Ovary (tissue), 9 donors: ENCODE data around the gene CDHR2. TPM values are rescaled to one million over a fixed set of nuclear protein-coding genes. Genes with fewer than 3 reads are reported as not detected.

Experiments
- DNase-seq, 5 donors: peaks; one replicate each; pipeline ENCODE4 v3.0.0-alpha.2; 2019 to 2020
- H3K27ac ChIP-seq, 2 donors: fragments of 200-600 bp; one replicate each; pipeline versions ENCODE4 v1.5.1 to v1.8.0; 2019 to 2022
- H3K27me3 ChIP-seq: fragments of 200-600 bp; one replicate; pipeline ENCODE4 v1.8.0; 2022
- H3K36me3 ChIP-seq: fragments of 200-600 bp; sonication (generic); one replicate; pipeline ENCODE4 v1.5.1; 2019
- H3K4me1 ChIP-seq: one replicate; pipeline ENCODE4 v1.8.1; 2013; ENCODE audit warnings: mild to moderate bottlenecking, moderate library complexity; ENCODE audit not compliant: insufficient read depth
- H3K4me3 ChIP-seq: fragments of 200-600 bp; sonication (generic); one replicate; pipeline ENCODE4 v1.5.1; 2017
- H3K9me3 ChIP-seq, 2 donors: fragments of 200-600 bp in 1 of 2; sonication (generic) in 1 of 2; one replicate each; pipeline versions ENCODE4 v1.5.1 to v1.8.1; 2013 to 2019; ENCODE audit warnings: mild to moderate bottlenecking in 1 of 2, moderate library complexity in 1 of 2
- EP300 ChIP-seq: sonication (generic); formaldehyde crosslinking; IDR thresholded peaks from one replicate; pipeline ENCODE4 v1.6.1; 2017; ENCODE audit warnings: antibody characterized with exemption
- POLR2A ChIP-seq: fragments of 450-650 bp; IDR thresholded peaks from one replicate; pipeline ENCODE4 v1.6.1; 2017; ENCODE audit warnings: antibody characterized with exemption, mild to moderate bottlenecking, moderate library complexity
- WGBS, 3 donors: extraction: QIAGEN DNeasy Blood & Tissue Kit in 1 of 3; methylation state at CpG; one replicate each; pipeline versions ENCODE4 v1.1.5 to v1.1.7; 2013 to 2017; 5-methylcytosine and 5-hydroxymethylcytosine counted together
- intact Hi-C, 4 donors: fragments of 100-400 bp; cut with DNase I; formaldehyde crosslinking; loops; one replicate each; pipeline versions ENCODE4 v1.11.0 to v1.15.1; 2022 to 2023
- polyA plus RNA-seq, 2 donors: library from polyadenylated mRNA; stranded (reverse); fragments of 200-250 nt in 1 of 2; fragments of 350-450 nt in 1 of 2; fragmentation: Illumina TruSeq in 1 of 2; extraction: RNeasy Lipid Tissue Mini Kit (QIAGEN cat#74804) in 1 of 2; gene quantifications; one replicate each; pipeline ENCODE4 v1.2.3, GENCODE V29; 2013 to 2014
- total RNA-seq, 7 donors: library from RNA; depleted of rRNA in 2 of 7; stranded (reverse); fragments of >200 nt in 2 of 7; fragmentation: NEBNext Ultra II Directional in 3 of 7; extraction: Animal tissue kit (Norgen Biotek cat#: 25700) in 3 of 7; gene quantifications; one replicate each; pipeline versions ENCODE4 v1.1.0 to v1.2.4, GENCODE V29; 2016 to 2023
- TF ChIP-seq, protein P1 (sequence below), 3 donors: fragments of 450-650 bp in 2 of 3; fragments of 200-600 bp in 1 of 3; IDR thresholded peaks; one replicate each; pipeline versions ENCODE4 v1.5.1 to v1.8.0; 2016 to 2022; ENCODE audit warnings: antibody characterized with exemption in 3 of 3, mild to moderate bottlenecking in 1 of 3
- donor health status: DM: no; HTN: no; CAD: no; lungs with moderate emphysema.
- donor health status: DM: no; HTN: no; CAD: no.
- donor health status: Bipolar disorder and iron deficiency.
- donor health status: DM: yes; HTN: yes; CAD: no.
- donor health status: DM: no; HTN: no; CAD: no.
- donor health status: DM: yes; HTN: yes; CAD: no.

Gene CDHR2
- total and polyA plus RNA-seq, 9 donors: 0.10 to 2.0 (median 0.20) TPM; not detected in 6

DNA sequence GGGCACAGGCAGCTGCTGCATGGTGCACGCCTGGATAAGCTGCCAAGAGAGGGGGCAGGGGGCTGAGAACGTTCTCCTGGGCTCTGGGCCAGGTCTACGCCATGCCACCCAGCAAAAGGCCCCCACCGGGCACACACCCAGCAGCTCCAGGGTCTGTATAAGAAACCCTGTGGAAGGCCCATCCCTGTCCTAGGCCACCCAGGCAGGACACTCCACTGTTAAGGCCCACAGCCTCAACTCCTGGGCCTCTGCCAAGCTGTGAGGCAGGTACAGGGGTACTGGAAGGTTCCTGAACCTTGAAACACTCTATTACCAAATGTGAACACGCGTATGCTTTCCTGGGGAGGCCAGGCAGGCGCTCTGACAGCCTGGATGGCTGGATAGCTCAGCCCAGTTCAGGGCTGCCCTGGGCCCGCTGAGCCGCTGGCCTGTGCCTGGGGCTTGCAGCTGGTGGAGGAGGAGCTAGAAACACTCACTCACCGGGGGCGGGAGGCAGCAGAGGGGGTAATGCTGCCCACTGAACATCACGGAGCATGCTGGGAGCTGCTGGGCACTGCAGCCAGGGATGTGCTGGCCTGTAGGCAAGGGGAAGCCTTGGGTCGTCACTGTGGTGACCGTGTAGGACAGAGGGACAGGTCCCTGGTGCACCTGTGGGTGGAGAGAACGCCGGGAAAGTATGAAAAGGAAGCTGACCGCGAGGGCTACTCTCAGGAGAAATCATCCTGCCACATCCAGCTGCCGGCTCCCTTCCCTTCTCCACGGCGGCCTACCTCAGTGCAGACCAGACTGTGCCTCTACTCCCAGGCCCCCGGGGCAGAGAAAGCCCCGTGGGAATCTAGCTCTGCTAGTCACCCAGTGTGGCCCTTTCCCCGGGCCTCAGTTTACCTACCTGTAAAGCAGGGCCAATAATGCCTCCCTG, 17.9 kb upstream of the CDHR2 start:
- intact Hi-C loops: no loop called here
- no peak overlapping the region for H3K27ac ChIP-seq
- no peaks in the 10 kb centered on the region for H3K27me3 ChIP-seq
- peak in 3 of 5 donors; percentile 44 to 58 (median 52) for DNase-seq
- no peaks in the 10 kb centered on the region for H3K9me3 ChIP-seq
- H3K4me1 ChIP-seq: peaks cover 16% of the 10 kb centered on the region
- WGBS, 3 donors: 39 to 56% (median 52%) methylated on average over 24 of the region's 24 CpGs
- H3K4me3 ChIP-seq: no peak overlapping the region
- no peaks in the 10 kb centered on the region for H3K36me3 ChIP-seq
- TF ChIP-seq POLR2A: no peak
- no peak for TF ChIP-seq EP300

DNA sequence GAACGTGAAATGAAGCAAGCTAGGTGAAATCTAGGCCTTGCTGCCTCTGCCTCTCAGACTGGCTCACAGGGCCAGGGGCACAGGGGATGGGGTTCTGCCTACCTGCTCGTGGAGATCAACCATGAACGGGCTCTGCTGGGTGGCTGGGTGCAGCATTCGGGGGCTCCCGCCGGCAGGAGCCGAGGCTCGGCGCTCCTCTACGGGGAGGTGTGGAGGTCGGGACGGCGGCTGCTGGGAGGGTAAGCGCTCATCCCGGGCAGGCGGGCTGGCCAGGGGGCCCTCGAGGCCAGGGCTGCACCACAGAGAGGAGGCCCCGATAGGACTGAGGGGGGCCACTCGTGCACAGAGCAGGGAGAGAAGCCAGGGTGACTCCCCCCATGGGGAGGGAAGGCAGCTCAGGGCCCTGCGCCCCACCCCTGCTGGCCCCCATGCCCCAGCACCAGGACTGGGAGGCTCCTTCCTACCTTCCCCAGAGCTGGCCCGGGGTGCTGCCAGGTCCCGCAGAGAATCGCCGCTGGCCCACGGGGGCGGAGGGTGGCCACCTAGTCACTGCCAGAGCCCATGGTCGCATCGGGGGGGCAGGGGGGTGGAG, 17.1 kb upstream of the CDHR2 start:
- DNase-seq: peak in 2 of 5 donors; percentile 27 to 34
- Histone ChIP-seq H3K9me3 (no peaks in the 10 kb centered on the region), H3K4me3 (no peak overlapping the region), H3K27me3 (no peaks in the 10 kb centered on the region), H3K4me1 (peaks cover 16% of the 10 kb centered on the region), H3K27ac (no peak overlapping the region), H3K36me3 (no peaks in the 10 kb centered on the region)
- intact Hi-C loops: no loop called here
- 75 to 78% (median 75%) methylated on average over 21 to 28 of the region's 28 CpGs for WGBS, 3 donors
- TF ChIP-seq POLR2A (no peak), EP300 (no peak)
- TF ChIP-seq, protein P1, sequence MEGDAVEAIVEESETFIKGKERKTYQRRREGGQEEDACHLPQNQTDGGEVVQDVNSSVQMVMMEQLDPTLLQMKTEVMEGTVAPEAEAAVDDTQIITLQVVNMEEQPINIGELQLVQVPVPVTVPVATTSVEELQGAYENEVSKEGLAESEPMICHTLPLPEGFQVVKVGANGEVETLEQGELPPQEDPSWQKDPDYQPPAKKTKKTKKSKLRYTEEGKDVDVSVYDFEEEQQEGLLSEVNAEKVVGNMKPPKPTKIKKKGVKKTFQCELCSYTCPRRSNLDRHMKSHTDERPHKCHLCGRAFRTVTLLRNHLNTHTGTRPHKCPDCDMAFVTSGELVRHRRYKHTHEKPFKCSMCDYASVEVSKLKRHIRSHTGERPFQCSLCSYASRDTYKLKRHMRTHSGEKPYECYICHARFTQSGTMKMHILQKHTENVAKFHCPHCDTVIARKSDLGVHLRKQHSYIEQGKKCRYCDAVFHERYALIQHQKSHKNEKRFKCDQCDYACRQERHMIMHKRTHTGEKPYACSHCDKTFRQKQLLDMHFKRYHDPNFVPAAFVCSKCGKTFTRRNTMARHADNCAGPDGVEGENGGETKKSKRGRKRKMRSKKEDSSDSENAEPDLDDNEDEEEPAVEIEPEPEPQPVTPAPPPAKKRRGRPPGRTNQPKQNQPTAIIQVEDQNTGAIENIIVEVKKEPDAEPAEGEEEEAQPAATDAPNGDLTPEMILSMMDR (IDR thresholded peaks at IDR 0.05): no peak

DNA sequence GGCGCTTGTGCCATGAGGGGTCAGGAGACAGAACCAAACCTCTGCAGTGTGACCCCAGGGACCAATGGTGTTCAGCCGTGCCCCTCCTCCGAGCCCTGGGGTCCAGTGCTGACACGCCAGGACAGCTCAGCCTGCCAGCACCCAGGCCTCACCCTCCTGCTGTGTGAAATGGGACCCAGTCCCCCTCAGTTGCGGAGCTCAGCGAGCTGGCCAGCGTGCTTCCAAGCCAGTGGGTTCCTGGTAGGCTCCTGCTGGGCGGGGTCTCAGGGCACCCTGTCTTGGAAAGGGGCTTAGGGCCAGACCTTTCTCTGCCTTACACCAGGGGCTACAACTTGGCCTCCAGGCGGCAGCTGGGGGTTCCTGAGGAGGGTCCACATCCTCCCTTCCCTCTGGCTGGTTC, 16.3 kb upstream of the CDHR2 start:
- intact Hi-C loops: no loop called here

DNA sequence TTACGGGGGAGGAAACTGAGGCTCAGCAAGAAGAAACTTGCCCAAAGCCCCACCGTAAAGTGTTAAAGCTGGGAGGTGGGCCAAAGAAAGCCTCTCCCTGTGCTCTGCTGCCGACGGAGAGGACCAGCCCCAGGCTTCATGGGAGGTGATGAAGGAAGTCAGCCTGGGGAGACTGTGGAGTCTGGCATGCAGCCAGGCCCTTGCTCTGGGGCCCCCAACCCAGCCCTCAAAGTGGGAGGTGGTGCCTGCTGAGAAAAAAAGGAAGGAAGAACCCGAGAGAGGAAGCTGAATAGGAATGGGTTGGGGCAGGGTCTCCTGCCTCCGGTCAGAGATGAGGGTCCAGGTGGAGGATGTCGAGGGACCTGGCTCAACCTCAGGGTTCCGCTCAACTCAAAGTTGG, 15.8 kb upstream of the CDHR2 start:
- H3K27ac ChIP-seq: peak overlapping the region in 1 of 2 donors; percentile 46
- peaks cover 16% of the 10 kb centered on the region for H3K4me1 ChIP-seq
- H3K27me3 ChIP-seq: no peaks in the 10 kb centered on the region
- 29 to 34% (median 29%) methylated on average over 8 of the region's 8 CpGs for WGBS, 3 donors
- DNase-seq: peak in 3 of 5 donors; percentile 42 to 55 (median 43)
- intact Hi-C loops: no loop called here
- no peaks in the 10 kb centered on the region for H3K9me3 ChIP-seq
- no peak for TF ChIP-seq EP300
- no peak overlapping the region for H3K4me3 ChIP-seq
- H3K36me3 ChIP-seq: no peaks in the 10 kb centered on the region

More for the DNA sequence above, 16.3 kb upstream of the CDHR2 start:
- Histone ChIP-seq H3K4me3 (no peak overlapping the region), H3K36me3 (no peaks in the 10 kb centered on the region), H3K27me3 (no peaks in the 10 kb centered on the region), H3K9me3 (no peaks in the 10 kb centered on the region), H3K27ac (peak overlapping the region in 1 of 2 donors; percentile 26), H3K4me1 (peaks cover 16% of the 10 kb centered on the region)
- no peak for TF ChIP-seq EP300
- TF ChIP-seq, protein P1 (IDR thresholded peaks at IDR 0.05): no peak
- no peak for TF ChIP-seq POLR2A
- DNase-seq: peak in 2 of 5 donors; percentile 25 to 27
- WGBS, 3 donors: 90 to 93% (median 91%) methylated on average over 9 of the region's 9 CpGs

DNA sequence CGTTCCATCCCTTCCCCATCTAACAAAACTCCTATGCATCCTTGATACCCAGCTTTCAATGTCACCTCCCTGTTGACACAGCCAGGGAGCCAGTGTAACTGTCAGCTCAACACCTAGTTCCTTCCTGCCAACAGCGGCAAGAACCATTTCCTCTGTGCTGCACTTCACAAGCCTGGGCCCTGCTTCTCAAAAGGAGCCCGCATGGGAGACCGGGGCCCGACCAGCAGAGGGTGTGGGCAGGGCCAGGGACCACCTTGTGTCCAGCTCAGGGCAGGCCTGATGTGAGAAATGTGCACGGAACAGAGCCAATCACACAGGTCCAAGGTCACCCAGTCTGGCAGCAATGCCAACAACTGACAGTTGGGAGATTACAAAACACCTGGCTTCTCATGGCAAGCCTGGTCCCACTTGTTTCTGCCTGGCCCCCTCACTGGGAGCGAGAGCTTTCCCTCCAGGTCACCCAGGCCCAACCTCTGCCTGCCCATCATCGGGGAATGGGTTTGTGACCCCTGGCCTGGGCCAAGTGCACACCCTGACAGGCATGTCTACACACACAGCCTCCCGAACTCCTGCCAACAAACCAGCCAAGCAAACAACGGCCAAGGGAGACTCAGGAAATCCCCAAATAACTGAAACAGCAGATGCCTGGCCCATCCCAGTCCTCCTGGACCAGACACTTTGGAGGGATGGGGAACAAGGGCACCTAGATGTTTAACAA, 15.1 kb upstream of the CDHR2 start:
- peak overlapping the region in 1 of 2 donors; percentile 46 for H3K27ac ChIP-seq
- H3K27me3 ChIP-seq: no peaks in the 10 kb centered on the region
- H3K9me3 ChIP-seq: no peaks in the 10 kb centered on the region
- intact Hi-C loops: no loop called here
- H3K4me1 ChIP-seq: peaks cover 16% of the 10 kb centered on the region
- DNase-seq: peak; percentile 33 to 69 (median 47)
- 7 to 12% (median 10%) methylated on average over 10 of the region's 10 CpGs for WGBS, 3 donors
- TF ChIP-seq POLR2A (no peak), EP300 (no peak)
- TF ChIP-seq, protein P1 (IDR thresholded peaks at IDR 0.05): no peak
- H3K36me3 ChIP-seq: no peaks in the 10 kb centered on the region
- no peak overlapping the region for H3K4me3 ChIP-seq
